ENCODE results near the gene KY. TPM values are rescaled to one million over a fixed set of nuclear protein-coding genes. Genes with fewer than 3 reads are reported as not detected.
A peak's percentile ranks its signal among the peaks of the same experiment; 100 is the strongest.

The KY gene
- total and polyA plus RNA-seq, 9 of the 15 experiments (the other 6 are each of a cell fraction or from before 2014, with no cell fraction given) = not detected

GRCh38 chr3:134559591-134559990 lies 91.2 kb downstream of the KY start:
- in situ Hi-C loops (cut with MboI) = no loop called here
- 73% methylated on average over 3 of the region's 3 CpGs for WGBS (ENCODE audit: insufficient coverage, low coverage, missing lambda C conversion rate)
- Histone ChIP-seq H3K9ac (ENCODE audit: insufficient read depth in 1 of 2, low read depth in 2 of 2, low read length in 2 of 2) (no peak overlapping the region), H3K4me1 (replicated peaks in 1 of 2; ENCODE audit: control insufficient read depth in 2 of 2, insufficient read depth in 2 of 2, low read length in 2 of 2) (no peaks in the 10 kb centered on the region), H4K20me1 (replicated peaks; ENCODE audit: control insufficient read depth, insufficient read depth, low read length) (no peaks in the 10 kb centered on the region), H3K36me3 (ENCODE audit: control insufficient read depth, insufficient read depth, low read length) (no peaks in the 10 kb centered on the region), H3K79me2 (ENCODE audit: control insufficient read depth, insufficient read depth, low read length) (no peaks in the 10 kb centered on the region), H3K27me3 (ENCODE audit: control insufficient read depth in 2 of 2, insufficient read depth in 2 of 2, low read length in 2 of 2) (no peaks in the 10 kb centered on the region), H3K4me2 (ENCODE audit: insufficient read depth, low read length) (no peak overlapping the region), H3K4me3 (no peak overlapping the region), H2AFZ (ENCODE audit: low read depth, low read length) (no peak overlapping the region), H3K9me1 (ENCODE audit: control insufficient read depth, insufficient read depth, low read length) (no peaks in the 10 kb centered on the region), H3K27ac (ENCODE audit: extremely low read depth, low read depth, low read length) (no peak overlapping the region), H3K9me3 (replicated peaks; ENCODE audit: control insufficient read depth, insufficient read depth, low read depth, low read length) (no peaks in the 10 kb centered on the region)
- intact Hi-C loops (cut with micrococcal nuclease) = no loop called here
- no peak for ATAC-seq
- BruUV-seq (replicated peaks) = no TSS peak
- CTCF ChIA-PET (ENCODE audit: low intra/inter-chr PET ratio) = no interaction called here
- DNase-seq (ENCODE audit: extremely low read depth in 1 of 4, low spot score in 3 of 4) = no peak
- no peak for FAIRE-seq
- TF ChIP-seq ZNF407 (IDR thresholded peaks at IDR 0.05; ENCODE audit: low read depth) (no peak), SPI1 (IDR thresholded peaks at IDR 0.05; ENCODE audit: borderline replicate concordance, low read depth, low read length) (peak; percentile 87; the same call in 1 of the 2 replicates), GTF2B (IDR thresholded peaks at IDR 0.05; ENCODE audit: extremely low read depth, insufficient read length) (no peak), SP1 (CRISPR knock-in tag; IDR thresholded peaks at IDR 0.05) (no peak), RBBP5 (IDR thresholded peaks at IDR 0.05; ENCODE audit: borderline replicate concordance, insufficient read depth, low read length, poor library complexity, severe bottlenecking) (no peak), TBP (optimal IDR thresholded peaks at IDR 0.05; ENCODE audit: low read depth, low read length) (no peak), FOSL1 (tag; conservative IDR thresholded peaks at IDR 0.05) (no peak)
- TF ChIP-seq, protein P1, sequence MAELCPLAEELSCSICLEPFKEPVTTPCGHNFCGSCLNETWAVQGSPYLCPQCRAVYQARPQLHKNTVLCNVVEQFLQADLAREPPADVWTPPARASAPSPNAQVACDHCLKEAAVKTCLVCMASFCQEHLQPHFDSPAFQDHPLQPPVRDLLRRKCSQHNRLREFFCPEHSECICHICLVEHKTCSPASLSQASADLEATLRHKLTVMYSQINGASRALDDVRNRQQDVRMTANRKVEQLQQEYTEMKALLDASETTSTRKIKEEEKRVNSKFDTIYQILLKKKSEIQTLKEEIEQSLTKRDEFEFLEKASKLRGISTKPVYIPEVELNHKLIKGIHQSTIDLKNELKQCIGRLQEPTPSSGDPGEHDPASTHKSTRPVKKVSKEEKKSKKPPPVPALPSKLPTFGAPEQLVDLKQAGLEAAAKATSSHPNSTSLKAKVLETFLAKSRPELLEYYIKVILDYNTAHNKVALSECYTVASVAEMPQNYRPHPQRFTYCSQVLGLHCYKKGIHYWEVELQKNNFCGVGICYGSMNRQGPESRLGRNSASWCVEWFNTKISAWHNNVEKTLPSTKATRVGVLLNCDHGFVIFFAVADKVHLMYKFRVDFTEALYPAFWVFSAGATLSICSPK (IDR thresholded peaks at IDR 0.05; ENCODE audit: borderline replicate concordance) = no peak
- POLR2A ChIA-PET = no interaction called here

Data from K562 (cell line).